GM21825 (cell line): Measurements from ENCODE around the gene PDIA2.

Experiments used
- ATAC-seq: cut with Tn5 transposase; IDR thresholded peaks from one replicate; pipeline ENCODE4 v1.9.1; 2021; ENCODE audit warnings: mild to moderate bottlenecking, moderate library complexity; ENCODE audit not compliant: unreplicated experiment

The PDIA2 gene

DNA sequence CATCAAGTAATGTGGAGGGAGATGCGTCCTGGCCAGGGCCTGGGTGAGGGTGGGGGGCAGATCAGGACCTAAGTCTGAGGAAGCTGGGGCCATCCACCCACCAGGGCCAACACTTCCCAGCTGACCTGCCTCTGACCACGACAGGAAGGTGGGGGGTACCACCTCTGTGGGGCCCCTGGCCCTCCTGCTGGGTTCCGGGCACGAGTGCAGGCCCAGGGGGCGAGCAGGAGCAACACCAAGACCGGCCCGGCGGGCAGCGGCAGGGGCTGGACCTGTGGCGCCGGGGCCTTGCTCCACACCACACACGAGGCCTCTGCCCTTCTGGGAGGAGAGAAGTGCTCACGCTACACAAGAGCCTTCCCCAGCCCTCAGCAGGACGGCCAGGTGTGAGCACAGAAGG lies 13.3 kb downstream of the PDIA2 start:
- no peak for ATAC-seq

DNA sequence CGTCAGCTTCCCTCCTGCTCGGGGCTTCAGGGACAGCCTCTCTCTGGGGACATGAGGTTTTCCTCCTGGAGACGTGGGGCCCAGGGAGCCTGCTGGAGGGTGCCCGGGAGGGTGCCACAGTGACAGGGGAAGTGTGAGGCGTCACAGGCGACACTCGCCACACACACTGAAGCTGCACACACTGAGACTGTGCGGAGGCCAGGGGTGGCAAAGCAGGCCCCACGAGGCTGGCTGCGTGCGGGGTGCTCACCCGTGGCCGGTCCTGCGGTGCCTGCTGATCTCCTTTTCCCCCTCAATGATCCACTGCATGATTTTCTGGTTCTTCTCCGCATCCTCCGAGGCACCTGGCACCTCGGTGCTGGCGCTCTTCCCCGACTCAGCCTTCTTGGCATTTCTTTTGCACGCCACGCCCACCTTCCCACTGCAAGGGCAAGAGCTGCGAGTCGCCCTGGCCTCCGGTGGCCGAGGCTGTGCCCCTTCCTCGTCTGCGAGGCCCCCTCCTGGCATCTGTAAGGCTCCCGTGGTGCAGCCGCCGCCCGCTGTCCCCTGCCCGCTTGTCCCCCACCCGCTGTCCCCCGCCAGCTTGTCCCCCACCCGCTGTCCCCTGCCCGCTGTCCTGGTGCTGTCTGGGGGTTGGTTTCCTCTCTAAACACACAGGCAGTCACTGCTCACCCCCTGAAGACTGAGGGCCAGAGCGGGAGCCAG lies 14.0 kb downstream of the PDIA2 start:
- no peak for ATAC-seq

DNA sequence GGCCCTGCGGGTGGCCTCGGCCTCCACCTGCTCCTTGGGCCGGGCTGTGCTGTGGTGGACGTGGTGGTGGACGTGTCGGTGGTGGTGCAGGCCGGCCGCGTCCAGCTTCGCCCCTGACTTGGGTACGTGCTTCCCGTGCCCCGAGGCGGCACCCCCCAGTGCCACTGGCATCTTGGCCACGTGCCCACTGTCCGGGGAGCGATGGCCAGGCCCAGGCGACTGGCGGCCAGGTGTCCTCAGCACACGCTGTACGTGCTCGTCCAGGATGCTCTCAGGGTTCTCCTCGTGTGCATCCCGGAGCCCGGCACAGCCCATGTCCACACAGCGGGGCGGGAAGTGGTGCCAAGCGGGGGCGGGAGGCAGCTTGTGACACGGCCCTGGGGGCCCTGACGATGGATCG lies 14.9 kb downstream of the PDIA2 start:
- ATAC-seq, result no peak

DNA sequence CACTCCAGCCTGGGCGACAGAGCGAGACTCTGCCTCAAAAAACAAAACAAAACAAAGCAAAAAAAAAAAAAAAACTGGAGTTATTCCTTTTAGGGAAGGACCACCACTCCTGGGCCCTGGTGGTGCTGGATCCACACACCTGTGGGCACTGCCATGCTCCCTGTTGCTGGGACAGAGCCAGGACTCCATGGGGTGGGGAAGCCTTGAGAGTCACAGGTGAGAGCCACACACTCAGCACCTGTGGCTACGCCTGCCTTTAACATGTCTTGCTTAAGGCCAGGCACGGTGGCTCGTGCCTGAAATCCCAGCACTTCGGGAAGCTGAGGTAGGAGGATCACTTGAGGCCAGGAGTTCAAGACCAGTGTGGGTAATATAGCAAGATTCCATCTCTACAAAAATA lies 18.3 kb downstream of the PDIA2 start:
- no peak for ATAC-seq

DNA sequence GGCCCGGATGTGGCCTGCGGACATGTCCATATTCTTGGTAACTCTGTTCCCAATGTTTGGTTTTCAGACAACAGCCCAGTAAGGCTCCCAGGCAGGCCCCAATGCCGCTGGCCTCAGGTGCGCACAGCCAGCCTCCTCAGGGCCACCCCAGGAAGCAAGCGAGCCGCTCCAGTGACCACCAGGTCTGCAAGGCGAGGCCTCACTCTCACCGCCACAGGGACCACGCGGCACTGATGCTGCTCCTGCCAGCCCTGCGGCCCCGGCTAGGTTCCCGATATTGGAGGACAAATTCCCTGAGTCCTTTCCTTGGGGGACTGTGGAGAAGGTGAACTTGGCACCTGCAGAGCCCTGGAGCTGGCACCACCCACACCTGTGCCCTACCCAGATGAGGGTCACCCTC lies 19.0 kb downstream of the PDIA2 start:
- no peak for ATAC-seq

DNA sequence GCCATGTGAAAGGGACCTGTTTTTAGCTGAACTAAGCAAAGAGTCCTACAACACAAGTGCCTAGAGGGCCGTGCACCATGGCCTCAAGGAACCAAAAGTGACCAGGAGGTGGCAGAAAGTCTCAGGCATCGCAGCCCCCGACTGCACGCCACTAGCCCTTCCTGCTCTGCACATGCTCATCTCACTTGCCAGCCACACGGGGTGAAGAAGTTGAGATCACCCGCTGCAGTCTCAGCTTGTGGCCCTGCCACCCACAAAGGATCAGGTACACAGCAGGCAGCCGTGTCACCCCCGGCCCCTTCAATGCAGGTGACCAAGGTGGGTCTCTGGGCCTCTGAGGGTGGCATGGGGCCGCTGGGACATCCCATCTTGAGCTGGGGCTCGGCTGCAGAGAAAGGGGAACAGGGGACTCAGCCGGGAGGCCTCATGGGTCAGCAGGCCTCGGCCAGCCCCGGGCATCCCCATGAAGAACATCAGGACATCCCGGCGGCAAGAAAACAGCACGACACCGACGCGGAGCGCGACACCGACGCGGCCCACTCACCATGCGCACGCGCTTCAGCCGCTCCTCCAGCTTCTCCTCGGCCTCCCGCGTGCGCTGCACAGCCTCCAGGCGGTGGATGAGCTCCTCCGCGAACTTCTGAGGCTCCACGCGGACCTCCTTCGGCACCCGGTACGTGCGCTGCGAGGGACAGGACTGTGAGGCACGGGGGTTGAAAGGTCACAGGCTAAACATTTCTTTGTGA lies 21.0 kb downstream of the PDIA2 start:
- no peak for ATAC-seq

DNA sequence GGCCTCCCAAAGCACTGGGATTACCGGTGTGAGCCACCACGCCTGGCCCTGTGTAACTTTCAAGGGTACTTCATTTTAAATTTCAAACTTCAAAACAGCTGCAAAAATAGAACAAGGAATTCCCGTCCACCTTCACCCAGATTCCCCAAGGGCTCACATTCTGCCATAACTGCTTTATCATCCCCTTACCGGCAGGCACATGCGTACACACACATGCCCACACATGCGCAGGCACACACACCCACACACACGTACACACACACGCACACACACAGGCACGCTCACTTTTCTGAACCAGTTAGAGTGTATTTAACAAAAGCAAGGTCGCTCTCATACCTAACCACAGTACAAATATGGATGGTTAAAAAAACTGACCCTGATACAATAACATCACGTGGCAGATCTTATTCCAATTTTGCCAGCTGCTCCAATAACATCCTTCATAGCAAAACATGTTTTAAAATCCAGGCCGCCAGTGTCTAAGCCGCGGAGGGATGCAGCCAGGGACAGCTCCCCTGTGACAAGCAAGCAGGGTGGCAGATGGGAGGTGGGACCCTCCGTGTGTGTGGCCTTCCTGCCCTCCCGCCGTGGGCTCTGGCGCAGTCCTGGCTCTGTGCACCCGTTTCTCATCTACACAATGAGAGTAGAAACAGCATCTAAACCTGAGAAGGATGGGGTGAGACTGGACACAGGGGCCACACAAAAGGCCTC lies 23.1 kb downstream of the PDIA2 start:
- ATAC-seq, result no peak

DNA sequence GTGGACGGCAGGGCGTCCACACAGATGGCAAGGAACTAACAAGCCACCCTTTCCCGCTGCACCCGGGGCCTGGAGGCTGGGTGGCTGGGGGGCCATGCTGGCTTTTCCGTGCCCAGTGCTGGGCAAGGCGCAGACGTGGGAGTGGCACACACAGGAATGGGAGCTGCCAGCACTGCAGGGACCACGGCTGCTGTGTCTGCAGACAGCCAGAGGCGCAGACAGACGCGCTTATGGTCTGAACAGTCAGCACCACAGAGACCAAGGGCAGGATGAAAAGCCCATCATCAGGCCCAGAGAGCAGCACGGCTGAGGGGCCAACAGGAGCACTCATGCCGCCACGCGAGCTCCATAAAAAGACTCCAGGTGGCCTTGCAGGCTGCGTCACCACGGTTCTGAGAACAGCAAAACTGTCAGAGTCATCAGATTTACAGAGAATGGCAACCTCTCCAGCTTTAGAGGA lies 24.0 kb downstream of the PDIA2 start:
- ATAC-seq, result no peak

DNA sequence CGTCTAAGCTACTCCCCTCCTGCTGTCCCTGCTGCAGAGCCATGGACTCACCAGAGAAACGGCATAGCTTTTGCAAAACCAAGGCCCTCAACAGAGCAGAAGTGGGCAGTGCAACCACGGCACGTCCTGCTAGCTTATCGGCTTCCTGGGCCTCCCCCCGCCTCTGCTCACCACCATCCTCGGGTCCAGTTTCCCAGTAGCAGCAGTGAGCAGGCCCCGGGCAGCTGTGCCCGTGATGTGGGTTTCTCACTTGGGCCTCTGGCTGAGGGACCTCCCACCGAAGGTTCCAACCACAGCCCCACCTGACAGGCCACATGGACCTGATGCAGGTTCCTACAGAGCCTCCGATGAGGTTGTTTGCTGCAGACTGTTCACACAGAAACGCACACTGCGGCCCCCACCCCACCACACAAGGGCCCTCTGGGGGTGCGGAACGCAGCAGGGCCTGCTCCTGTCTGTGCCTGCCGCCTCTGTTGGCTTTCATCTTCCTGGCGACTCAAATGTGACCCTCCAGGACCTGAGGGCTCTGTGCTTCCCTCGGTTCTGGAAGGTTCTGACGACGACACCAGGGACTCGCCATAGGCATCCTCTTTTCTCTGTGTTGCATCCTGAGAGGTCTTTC lies 24.8 kb downstream of the PDIA2 start:
- ATAC-seq, result no peak

DNA sequence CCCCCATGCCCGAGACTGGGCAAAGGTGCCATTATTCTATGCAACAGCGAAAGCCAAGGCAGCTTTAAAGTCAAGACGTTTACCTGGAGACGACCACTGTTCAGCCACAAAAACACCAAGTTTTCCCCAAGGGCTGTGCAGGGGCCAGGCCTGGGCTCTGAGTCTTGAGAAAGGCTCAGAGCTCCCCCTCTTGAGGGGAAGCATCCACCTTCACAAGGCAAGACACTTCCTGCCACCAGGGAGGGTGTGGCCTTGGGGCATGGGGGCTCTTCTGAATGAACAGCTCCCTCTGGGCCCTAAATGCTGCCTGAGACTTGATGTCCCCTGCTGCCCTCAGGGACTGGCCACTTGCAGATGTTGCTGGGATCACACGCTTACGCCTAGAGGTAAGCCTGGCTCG lies 26.5 kb downstream of the PDIA2 start:
- ATAC-seq, result no peak

DNA sequence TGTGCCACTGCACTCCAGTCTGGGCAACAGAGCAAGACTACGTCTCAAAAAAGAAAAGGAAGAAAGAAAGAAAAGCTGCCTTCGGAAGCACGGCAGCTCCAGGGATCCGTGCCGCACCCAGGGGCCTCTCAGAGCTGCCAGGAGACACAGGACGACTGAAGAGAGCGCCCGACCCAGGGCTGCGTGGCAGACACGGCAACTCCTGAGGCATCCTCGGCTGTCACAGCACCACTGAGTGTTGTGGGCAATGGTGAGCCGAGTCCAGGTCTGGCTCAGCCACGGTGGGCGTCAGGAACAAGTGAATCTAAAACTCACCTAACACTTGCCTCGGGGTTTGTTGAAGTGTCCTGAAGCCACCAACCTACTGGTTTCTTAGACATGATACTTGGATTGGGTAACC lies 28.8 kb downstream of the PDIA2 start:
- no peak for ATAC-seq

DNA sequence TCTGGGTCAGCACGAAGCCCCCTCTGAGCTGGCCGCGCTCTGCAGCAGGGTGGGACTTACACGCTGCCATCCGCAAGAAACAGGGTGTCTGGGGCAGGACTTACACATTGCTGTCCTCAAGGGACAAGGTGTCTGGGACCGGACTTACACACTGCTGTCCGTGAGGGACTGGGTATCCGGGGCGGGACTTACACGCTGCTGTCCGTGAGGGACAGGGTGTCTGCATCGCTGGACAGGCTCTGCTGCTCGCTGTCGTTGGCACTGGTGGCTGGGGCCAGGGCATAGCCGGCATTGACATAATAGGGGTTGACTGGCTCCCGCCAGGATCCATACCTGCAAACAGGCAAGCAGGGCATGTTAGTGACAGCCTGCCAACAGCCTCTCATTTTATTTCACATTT lies 31.4 kb downstream of the PDIA2 start:
- no peak for ATAC-seq

DNA sequence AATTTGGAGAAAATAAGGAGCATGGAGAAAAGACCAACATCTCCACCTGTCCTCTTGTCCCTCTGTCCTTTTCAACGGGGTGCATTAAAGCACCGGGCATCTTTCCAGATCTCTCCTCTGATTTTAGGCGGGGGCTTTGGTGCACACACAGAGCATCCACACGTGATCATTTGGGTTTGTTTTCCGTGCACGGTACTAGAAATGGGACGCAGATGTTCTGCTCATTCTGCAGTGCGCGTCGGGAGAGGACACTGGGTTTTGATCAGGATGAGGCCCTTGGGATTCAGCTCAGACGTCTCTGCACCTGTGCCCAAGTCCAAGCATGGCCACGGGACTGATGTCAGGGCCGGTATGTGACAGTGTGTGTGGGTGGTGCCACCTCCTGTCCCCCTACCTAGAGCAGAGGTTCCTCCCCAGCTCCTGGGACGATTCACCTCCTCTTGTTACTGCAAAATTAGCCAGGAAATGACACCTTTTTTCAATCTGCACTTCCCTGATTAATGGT lies 31.9 kb downstream of the PDIA2 start:
- ATAC-seq, result no peak

DNA sequence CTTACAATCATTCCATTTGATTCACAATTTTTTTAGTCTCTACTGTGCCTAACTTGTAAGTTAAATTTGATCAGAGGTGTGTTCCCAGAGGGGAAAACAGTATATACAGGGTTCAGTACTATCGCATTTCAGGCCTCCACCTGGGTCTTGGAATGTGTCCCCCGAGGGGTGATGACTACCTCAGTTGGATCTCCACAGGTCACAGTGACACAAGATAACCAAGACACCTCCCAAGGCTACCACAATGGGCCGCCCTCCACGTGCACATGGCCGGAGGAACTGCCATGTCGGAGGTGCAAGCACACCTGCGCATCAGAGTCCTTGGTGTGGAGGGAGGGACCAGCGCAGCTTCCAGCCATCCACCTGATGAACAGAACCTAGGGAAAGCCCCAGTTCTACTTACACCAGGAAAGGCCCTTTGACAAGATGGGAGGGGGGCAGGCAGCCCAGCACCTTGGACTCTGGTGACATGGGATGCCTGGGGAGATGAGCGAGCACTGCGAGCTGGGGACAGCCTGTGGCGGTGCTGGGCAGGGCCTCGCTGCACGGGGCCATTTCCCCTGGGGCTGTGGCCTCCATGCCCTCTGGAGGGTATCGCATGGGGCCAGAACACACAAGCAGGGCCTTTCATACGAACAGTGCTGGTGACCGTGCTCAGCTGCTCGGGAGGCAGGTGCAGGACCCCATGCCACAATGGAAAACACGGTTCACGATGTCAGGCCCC lies 33.9 kb downstream of the PDIA2 start:
- no peak for ATAC-seq

DNA sequence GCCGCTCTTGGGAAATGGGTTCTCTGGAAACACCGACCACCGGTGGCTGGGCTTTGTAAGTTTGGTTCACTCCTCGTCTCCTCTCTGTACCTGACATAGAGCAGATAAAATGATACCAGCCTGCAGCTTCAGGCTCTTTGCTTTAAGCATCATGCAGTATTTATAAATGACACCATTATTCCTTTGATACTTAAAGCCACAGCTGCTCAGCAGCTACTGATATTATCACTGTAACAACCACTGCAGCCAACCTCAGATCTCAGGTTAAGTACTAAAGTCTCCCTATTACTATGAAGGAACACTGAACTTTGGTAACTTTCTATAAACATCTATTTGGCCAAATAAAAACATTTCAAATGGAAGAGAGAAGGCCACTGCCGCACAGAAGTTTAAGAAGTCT lies 34.6 kb downstream of the PDIA2 start:
- no peak for ATAC-seq

DNA sequence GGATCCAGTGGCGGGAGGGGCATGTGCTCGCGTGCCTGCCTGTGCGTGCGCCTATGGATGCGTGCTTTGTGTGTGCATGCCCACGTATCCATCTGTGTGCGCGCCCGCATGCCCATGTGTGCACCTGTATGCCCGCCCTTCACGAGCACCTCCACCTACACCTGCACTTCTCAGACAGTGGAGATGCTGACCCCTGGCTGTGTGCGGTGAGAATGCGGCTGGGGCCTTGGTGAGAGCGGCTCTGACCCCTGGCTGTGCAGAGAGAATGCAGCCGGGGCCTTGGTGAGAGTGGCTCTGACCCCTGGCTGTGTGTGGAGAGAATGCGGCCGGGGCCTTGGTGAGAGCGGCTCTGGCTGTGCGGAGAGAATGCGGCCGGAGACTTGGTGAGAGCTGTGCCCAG lies 35.7 kb downstream of the PDIA2 start:
- ATAC-seq, result no peak

DNA sequence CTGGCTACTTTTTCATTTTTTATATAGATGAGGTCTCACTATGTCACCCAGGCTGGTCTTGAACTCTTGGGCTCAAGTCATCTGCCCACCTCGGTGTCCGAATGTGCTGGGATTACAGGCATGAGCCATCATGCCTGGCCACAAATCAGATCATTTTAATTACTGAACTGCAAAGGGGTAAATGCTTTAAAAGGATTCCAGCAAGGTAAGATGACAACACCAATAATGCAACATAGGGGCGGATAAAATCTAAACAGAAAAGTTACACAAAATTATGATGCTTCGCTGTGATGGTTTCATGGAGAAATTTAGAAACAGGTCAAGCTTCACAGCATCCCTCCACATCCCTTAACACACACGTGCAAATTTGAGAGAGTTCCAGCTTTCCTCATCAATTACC lies 37.2 kb downstream of the PDIA2 start:
- ATAC-seq, result no peak

DNA sequence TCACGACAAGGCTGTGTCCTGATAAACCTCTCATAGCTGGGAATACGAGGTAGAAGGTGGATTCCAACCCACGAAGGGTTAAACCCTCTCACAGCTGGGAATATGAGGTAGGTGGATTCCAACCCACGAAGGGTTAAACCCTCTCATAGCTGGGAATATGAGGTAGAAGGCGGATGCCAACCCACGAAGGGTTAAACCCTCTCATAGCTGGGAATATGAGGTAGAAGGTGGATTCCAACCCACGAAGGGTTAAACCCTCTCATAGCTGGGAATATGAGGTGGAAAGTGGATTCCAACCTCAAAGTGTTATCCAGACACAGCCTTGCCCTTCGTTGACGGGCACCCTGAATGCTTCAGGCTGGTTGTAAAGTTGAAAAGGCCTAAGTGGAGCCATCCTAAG lies 38.6 kb downstream of the PDIA2 start:
- no peak for ATAC-seq

DNA sequence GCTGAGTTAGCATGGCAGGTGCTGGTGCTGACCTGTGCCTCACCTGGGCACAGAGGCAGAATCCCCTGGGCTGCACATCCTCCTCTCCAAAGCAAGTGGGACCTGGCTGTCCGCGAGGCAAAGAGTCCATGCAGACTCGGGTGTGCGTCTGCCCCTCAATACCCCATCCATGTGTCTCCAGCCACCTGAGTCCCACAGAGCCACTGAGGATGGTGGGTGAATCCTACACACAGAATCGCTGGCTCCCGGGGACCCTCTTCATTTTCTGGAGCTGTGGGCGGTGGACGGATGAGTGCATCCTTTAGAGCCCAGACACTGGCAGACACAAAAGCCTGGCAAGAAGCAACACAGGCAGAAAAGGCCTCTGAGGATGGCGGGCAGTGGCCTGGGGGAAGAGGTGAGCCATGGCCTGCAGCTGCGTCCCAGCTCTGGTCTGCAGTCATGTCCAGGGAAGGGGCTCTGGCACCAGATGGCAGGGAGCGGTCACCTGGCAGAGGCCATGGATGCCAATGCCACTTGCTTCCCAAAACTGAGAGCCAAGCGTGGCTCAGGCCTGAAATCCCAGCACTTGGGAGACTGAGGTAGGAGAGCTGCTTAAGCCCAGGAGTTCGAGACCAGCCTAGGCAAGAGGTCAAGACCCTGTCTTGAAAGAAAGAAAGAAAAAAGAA lies 39.6 kb downstream of the PDIA2 start:
- no peak for ATAC-seq

DNA sequence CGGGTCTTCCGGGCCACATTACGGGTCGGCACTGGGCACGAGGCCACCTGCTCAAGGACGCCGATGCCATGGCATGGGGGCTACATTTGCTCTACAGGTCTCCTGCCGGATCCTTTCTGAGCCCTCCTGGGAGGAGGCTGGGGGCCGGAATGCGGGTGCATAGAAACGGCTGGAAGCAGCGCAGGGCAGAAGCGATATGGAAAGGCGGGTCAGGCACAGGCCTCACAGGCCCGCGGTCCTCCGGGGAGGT lies 41.2 kb downstream of the PDIA2 start:
- no peak for ATAC-seq
